ENCODE data around the gene SPACA7. TPM values are rescaled to one million over a fixed set of nuclear protein-coding genes. Genes with fewer than 3 reads are reported as not detected.

Gene SPACA7
- total RNA-seq, 1 experiment from 2014 or later: not detected

GRCh38 chr13:112481458-112481857, 105.3 kb downstream of the SPACA7 start:
- DNase-seq (ENCODE audit: low spot score): no peak
- in situ Hi-C loops (cut with HindIII; ENCODE audit: low sequenced_read_pairs): no loop called here

- DNase-seq (ENCODE audit: low spot score): no peak
- in situ Hi-C loops (cut with HindIII; ENCODE audit: low sequenced_read_pairs): no loop called here
These were observed 107.1 kb downstream of the SPACA7 start for GRCh38 chr13:112483299-112483698.

Other genes with a start within 250 kb of the SPACA7 start
- gene TUBGCP3, start 211.8 kb downstream of the SPACA7 start, total RNA-seq (2014; rRNA removed; shearing (Covaris generic)): 13.8 and 20.6 TPM in 2 replicates